OCI-LY7 (cell line): ENCODE measurements around the gene EPS8L2.

Experiments
- CTCF ChIP-seq: fragments of 200-600 bp; sonication (generic); conservative IDR thresholded peaks from 2 replicates; pipeline ENCODE4 v1.5.1; 2014; ENCODE audit warnings: mild to moderate bottlenecking, antibody characterized with exemption, low read length, moderate library complexity, mixed read lengths
- EZH2phosphoT487 ChIP-seq: fragments of 200-600 bp; sonication (generic); IDR thresholded peaks from 2 replicates; pipeline ENCODE4 v1.6.1; 2018; ENCODE audit warnings: low read depth, borderline replicate concordance, mild to moderate bottlenecking, mixed run types, antibody characterized with exemption, low read length, moderate library complexity, mixed read lengths

- TF ChIP-seq CTCF (no peak), EZH2phosphoT487 (no peak)
These were observed 3.3 kb downstream of the EPS8L2 start for GRCh38 chr11:709109-709997.
